Camera-type eye (tissue), 1 donor: ENCODE measurements around the gene MORF4L1. TPM values are rescaled to one million over a fixed set of nuclear protein-coding genes. Genes with fewer than 3 reads are reported as not detected.

Experiments used
- total RNA-seq: library from RNA; depleted of rRNA; stranded (reverse); fragments of >200 nt; gene quantifications from one replicate; pipeline ENCODE4 v1.2.3, GENCODE V29; 2014

MORF4L1 gene, protein sequence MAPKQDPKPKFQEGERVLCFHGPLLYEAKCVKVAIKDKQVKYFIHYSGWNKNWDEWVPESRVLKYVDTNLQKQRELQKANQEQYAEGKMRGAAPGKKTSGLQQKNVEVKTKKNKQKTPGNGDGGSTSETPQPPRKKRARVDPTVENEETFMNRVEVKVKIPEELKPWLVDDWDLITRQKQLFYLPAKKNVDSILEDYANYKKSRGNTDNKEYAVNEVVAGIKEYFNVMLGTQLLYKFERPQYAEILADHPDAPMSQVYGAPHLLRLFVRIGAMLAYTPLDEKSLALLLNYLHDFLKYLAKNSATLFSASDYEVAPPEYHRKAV
- 632 TPM for total RNA-seq

DNA sequence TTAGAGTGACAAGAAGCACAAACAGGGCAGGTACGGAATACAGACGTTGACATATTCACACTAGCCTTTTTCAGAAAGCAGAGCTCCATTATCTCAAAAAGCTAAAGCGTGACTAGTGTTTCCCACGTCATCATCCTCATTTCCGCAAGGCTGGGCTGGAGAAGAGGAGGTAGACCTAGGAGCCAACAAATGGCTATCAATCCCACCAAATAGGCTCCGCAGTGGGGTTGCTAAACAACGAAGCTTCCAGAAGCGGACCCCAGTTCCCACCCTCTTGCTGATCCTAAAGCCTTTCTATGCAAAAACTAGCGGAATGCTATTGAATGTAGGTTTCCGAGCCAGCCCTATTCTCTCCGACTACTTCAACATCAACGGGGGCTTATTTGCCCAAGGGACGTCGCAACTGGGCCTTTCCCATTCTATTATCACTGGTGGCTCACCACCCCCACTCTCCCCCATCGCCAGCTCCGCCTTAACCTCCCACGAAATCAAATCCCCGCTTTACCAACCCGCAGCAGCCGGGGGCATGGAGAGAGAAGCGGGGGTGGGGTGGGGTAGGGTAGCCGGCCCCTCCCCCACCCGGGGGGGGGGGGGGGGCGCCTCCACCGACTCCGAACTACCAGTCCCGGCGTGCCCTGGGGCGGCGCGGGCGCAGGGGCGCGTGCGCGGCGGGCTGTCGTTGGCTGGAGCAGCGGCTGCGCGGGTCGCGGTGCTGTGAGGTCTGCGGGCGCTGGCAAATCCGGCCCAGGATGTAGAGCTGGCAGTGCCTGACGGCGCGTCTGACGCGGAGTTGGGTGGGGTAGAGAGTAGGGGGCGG is at the start of gene MORF4L1:
MORF4L1 (plus strand) TSS at position 736 of the 817 bp plus-strand sequence. CDS start 128 bp downstream, outside the sequence.

DNA sequence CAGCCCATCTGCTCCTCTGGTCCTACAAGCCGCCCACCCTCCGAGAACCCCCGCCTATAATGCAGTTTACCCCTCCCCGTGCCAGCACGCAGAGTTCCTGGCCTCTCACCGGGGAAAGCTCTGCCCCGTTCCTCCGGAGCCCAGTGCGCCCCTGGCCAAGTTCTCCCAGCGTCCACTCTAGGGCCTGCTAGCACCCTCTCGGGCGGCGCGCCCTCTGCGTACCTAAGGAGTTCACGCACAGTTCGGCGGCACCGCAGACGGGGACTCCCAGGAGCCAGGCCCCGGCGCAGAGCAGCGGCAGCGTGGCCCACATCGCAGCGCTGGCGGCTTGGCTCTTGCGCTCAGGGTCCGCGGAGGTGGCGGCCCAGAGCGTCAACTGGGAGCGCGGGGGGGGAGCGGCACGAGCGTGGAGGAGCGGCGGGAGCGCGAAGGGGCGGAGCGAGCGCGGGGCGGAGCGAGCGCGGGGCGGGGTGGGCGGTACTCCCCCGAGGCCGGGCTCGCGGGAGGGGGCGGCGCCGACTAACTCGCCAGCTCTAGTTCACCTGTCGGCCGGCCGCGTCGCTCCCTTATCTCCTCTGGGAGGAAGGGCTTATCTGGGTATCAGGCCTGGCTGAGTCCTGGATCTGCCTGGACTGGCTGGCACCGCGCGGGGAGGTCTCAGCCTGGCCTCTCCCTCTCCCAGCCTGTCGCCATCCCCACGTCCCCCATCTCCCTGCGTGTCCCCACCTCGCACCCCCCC is 72.1 kb downstream of the MORF4L1 start, which contains the start of gene CTSH:
CTSH (minus strand) TSS at position 378 of the 739 bp plus-strand sequence; CDS start at position 313, 65 bp downstream.

Other genes starting within 250 kb of the MORF4L1 start
- 28.1 TPM for gene CHRNB4, start 231.7 kb upstream of the MORF4L1 start, total RNA-seq
- 20.7 TPM for gene ADAMTS7, start 61.4 kb upstream of the MORF4L1 start, total RNA-seq
- 87.0 TPM for gene CTSH, start 72.2 kb downstream of the MORF4L1 start, total RNA-seq
- 3.5 TPM for gene RASGRF1, start 217.9 kb downstream of the MORF4L1 start, total RNA-seq